HEK293T (cell line): ENCODE measurements around the gene MYO7B.

Experiments
- CTCF ChIA-PET: fragments of 350-600 bp; formaldehyde crosslinking; extraction: SDS; loops from one replicate; lab custom pipeline; 2021; ENCODE audit warnings: antibody characterized with exemption, inconsistent platforms; lab: Yijun Ruan, JAX
- POLR2A ChIA-PET: fragments of 350-600 bp; formaldehyde crosslinking; extraction: SDS; loops from one replicate; lab custom pipeline; 2020; ENCODE audit warnings: antibody characterized with exemption, inconsistent platforms; lab: Yijun Ruan, JAX
- DNase-seq: peaks from one replicate; pipeline ENCODE4 v3.0.0; 2012; ENCODE audit warnings: mixed read lengths; ENCODE audit errors: extremely low spot score
- ARNT ChIP-seq: fragments of 450-650 bp; IDR thresholded peaks from 2 replicates; pipeline ENCODE4 v1.6.1; 2017; ENCODE audit warnings: mild to moderate bottlenecking
- BHLHE40 ChIP-seq: fragments of 450-650 bp; IDR thresholded peaks from 2 replicates; pipeline ENCODE4 v1.6.1; 2016; ENCODE audit warnings: mild to moderate bottlenecking, moderate library complexity, borderline replicate concordance
- CTBP1 ChIP-seq: fragments of 450-650 bp; IDR thresholded peaks from 2 replicates; pipeline ENCODE4 v1.6.1; 2016; ENCODE audit warnings: borderline replicate concordance
- ELF4 ChIP-seq: fragments of 450-650 bp; IDR thresholded peaks from 2 replicates; pipeline ENCODE4 v1.6.1; 2017; ENCODE audit warnings: antibody characterized with exemption
- FOXA1 ChIP-seq: fragments of 450-650 bp; IDR thresholded peaks from 2 replicates; pipeline ENCODE4 v1.6.1; 2016; ENCODE audit warnings: mild to moderate bottlenecking
- FOXK2 ChIP-seq: fragments of 450-650 bp; IDR thresholded peaks from 2 replicates; pipeline ENCODE4 v1.6.1; 2016; ENCODE audit warnings: mild to moderate bottlenecking
- FOXM1 ChIP-seq: fragments of 450-650 bp; IDR thresholded peaks from 2 replicates; pipeline ENCODE4 v1.6.1; 2017; ENCODE audit warnings: mild to moderate bottlenecking, borderline replicate concordance
- HDGF ChIP-seq: fragments of 450-650 bp; IDR thresholded peaks from 2 replicates; pipeline ENCODE4 v1.6.1; 2017; ENCODE audit warnings: antibody characterized with exemption, borderline replicate concordance
- L3MBTL2 ChIP-seq: fragments of 450-650 bp; conservative IDR thresholded peaks from 2 replicates; pipeline ENCODE4 v1.6.1; 2016; ENCODE audit warnings: mild to moderate bottlenecking
- LEF1 ChIP-seq: fragments of 450-650 bp; IDR thresholded peaks from 2 replicates; pipeline ENCODE4 v1.6.1; 2017; ENCODE audit warnings: mild to moderate bottlenecking, borderline replicate concordance
- NFRKB ChIP-seq: fragments of 450-650 bp; IDR thresholded peaks from 2 replicates; pipeline ENCODE4 v1.6.1; 2016; ENCODE audit warnings: mild to moderate bottlenecking, moderate library complexity
- PKNOX1 ChIP-seq: fragments of 450-650 bp; IDR thresholded peaks from 2 replicates; pipeline ENCODE4 v1.6.1; 2016
- SP1 ChIP-seq: fragments of 450-650 bp; IDR thresholded peaks from 2 replicates; pipeline ENCODE4 v1.6.1; 2017
- SUZ12 ChIP-seq: fragments of 450-650 bp; IDR thresholded peaks from 2 replicates; pipeline ENCODE4 v1.6.1; 2016; ENCODE audit warnings: mild to moderate bottlenecking
- TARDBP ChIP-seq: fragments of 450-650 bp; IDR thresholded peaks from 2 replicates; pipeline ENCODE4 v1.6.1; 2016
- ZNF384 ChIP-seq: fragments of 450-650 bp; IDR thresholded peaks from 2 replicates; pipeline ENCODE4 v1.6.1; 2016

The MYO7B gene

DNA sequence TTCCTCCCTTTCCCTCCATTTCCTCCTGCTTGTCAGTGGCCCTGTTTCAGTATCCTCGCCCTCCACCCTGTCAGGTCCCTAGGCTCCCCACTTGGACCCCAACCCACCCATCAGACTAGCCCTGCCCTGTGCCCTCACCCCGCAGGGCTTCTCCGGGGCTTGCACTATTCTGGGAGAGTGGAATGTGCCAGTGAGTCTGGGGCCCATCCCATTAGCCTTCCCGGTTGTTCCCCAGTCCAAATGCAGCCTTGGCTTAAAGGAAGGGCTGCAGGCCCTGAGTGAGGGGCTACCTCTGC lies 45.5 kb downstream of the MYO7B start:
- no peak for TF ChIP-seq FOXA1
- TF ChIP-seq LEF1: no peak
- TF ChIP-seq PKNOX1: no peak
- TF ChIP-seq TARDBP: no peak
- no peak for TF ChIP-seq ARNT
- no peak for TF ChIP-seq FOXM1
- TF ChIP-seq CTBP1: no peak
- TF ChIP-seq FOXK2: no peak
- TF ChIP-seq SUZ12: no peak
- TF ChIP-seq ZNF384: no peak
- TF ChIP-seq SP1: no peak
- TF ChIP-seq BHLHE40: no peak
- TF ChIP-seq ELF4: no peak
- no peak for TF ChIP-seq HDGF
- TF ChIP-seq NFRKB: no peak
- no peak for TF ChIP-seq L3MBTL2
- CTCF ChIA-PET: interaction anchor here (2.9 kb wide), 1 partner anchor 10 kb away, joined by 14 read pairs; no protein-coding TSS in a partner anchor
- DNase-seq: no peak
- POLR2A ChIA-PET: interaction anchor here (1.4 kb wide), 1 partner anchor 10 kb away, joined by 4 read pairs; no protein-coding TSS in a partner anchor

DNA sequence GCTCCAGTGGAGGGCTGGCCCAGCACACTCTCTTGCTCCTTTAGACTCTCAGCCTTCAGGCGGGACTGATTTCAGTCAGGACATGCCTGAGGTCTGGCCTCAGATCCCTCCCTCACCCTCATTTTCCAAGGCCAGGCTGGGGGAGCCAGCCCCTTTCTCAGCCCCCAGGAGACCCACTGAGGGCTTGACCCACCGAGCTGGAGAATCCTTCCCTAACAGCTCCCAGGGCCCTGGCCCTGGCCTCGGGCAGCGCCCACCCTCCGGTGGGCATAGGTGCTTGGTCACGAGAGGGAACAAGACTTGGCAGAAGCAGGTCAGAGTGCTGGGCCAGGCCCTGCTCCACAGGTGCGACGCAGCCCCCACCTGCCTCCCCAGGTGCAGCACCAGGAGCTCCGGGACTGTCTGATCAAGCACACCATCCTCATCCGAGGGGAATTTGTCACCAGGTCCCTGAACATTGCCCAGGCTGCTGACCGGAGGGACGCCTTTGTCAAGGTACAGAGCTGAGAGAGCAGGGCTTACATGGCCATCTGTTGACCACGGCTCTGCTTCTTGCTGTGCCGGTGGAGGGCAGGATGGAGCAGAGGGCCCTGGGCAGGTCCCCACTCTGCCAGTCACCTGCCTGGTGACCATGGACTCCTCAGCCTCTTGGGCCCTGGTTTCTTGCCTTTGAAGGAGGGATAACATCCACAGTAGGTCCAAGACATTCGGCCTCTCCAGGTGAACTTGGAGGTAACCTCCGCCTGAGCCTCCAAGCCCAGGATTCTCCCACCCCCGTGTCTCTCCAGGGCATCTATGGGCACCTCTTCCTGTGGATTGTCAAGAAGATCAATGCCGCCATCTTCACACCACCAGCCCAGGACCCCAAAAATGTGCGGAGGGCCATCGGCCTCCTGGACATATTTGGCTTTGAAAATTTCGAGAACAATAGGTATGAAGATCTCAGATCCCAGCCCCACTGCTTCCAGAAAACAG lies 46.3 kb downstream of the MYO7B start:
- no peak for DNase-seq
- TF ChIP-seq HDGF: no peak
- ChIA-PET POLR2A (no interaction called here), CTCF (interaction anchor here (2.9 kb wide), 1 partner anchor 10 kb away, joined by 14 read pairs; no protein-coding TSS in a partner anchor)

GRCh38 chr2:127582863-127583861 lies 47.7 kb downstream of the MYO7B start:
- TF ChIP-seq SUZ12: no peak
- TF ChIP-seq SP1: no peak
- TF ChIP-seq HDGF: no peak
- no peak for TF ChIP-seq ELF4
- no peak for TF ChIP-seq ZNF384
- TF ChIP-seq ARNT: no peak
- no peak for TF ChIP-seq L3MBTL2
- TF ChIP-seq LEF1: no peak
- no peak for TF ChIP-seq NFRKB
- no peak for TF ChIP-seq CTBP1
- TF ChIP-seq TARDBP: no peak
- TF ChIP-seq FOXM1: no peak
- TF ChIP-seq BHLHE40: no peak
- ChIA-PET CTCF (interaction anchor here (2.9 kb wide), 1 partner anchor 8 kb away, joined by 14 read pairs; no protein-coding TSS in a partner anchor), POLR2A (no interaction called here)
- DNase-seq: no peak

DNA sequence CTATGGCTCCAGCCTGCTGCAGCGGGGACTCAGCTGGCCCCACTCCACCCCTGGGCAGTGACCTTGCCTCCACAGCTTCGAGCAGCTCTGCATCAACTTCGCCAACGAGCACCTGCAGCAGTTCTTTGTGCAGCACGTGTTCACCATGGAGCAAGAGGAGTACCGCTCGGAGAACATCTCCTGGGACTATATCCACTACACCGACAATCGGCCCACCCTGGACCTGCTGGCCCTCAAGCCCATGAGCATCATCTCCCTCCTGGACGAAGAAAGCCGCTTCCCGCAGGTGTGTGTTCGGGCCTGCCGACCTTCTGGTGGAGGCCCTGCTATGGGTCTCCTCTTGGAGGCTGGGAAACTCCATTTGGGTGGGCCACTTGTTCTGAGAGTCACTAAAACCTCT lies 48.6 kb downstream of the MYO7B start:
- CTCF ChIA-PET: no interaction called here
- TF ChIP-seq TARDBP (no peak), FOXA1 (no peak), SP1 (no peak), BHLHE40 (no peak), ELF4 (no peak), L3MBTL2 (no peak), SUZ12 (no peak), FOXK2 (no peak), FOXM1 (no peak), NFRKB (no peak), CTBP1 (no peak), HDGF (no peak), LEF1 (no peak), PKNOX1 (no peak), ARNT (no peak), ZNF384 (no peak)
- POLR2A ChIA-PET: no interaction called here
- DNase-seq: no peak

DNA sequence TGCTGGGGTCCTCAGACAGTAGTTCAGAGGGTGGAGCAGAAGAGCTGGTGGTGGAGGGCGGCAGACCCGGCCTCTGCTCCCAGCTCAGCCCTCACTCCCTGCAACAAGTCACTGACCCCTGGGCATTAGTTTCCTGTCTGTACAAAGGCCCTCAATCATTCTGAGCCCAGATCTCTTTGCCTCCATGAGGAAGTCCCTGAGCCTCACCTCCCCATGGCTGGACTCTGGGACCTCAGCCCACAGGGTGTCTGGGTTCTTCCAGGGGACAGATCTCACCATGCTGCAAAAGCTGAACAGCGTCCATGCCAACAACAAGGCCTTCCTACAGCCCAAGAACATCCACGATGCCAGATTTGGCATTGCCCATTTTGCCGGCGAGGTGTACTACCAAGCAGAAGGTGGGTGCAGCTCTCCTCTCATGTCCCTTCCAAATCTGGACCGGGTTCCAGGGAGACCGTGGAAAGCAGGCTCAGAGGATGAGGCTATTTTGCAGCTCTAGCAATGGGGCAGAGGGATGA lies 49.1 kb downstream of the MYO7B start:
- DNase-seq: no peak
- POLR2A ChIA-PET: no interaction called here
- CTCF ChIA-PET: no interaction called here
- TF ChIP-seq TARDBP (no peak), ARNT (no peak), ZNF384 (no peak), SP1 (no peak), CTBP1 (no peak), FOXK2 (no peak), FOXA1 (no peak), NFRKB (no peak), LEF1 (no peak), ELF4 (no peak), BHLHE40 (no peak), PKNOX1 (no peak), SUZ12 (no peak), HDGF (no peak), FOXM1 (no peak), L3MBTL2 (no peak)
